SK-N-SH (cell line): ENCODE data around the gene SMOC1. TPM values are rescaled to one million over a fixed set of nuclear protein-coding genes. Genes with fewer than 3 reads are reported as not detected.
A peak's percentile ranks its signal among the peaks of the same experiment; 100 is the strongest.

ENCODE experiments used
- CTCF ChIA-PET: fragments of 300-600, 350-600 bp; formaldehyde crosslinking; extraction: SDS; loops from one replicate; lab custom pipeline; 2021; lab: Yijun Ruan, JAX
- POLR2A ChIA-PET: fragments of 350-600 bp; sonication (Branson Sonifier 250); formaldehyde crosslinking; extraction: SDS; loops from one replicate; lab custom pipeline; 2020; ENCODE audit warnings: antibody characterized with exemption, inconsistent platforms; lab: Yijun Ruan, JAX
- DNase-seq: peaks from one replicate; pipeline ENCODE4 v3.0.0; 2012
- H2AFZ ChIP-seq: fragments of 200-600 bp; sonication (generic); 2 replicates; pipeline ENCODE4 v1.8.1; 2016; ENCODE audit warnings: antibody characterized with exemption, mild to moderate bottlenecking, low read depth
- H3F3A ChIP-seq: fragments of 200-600 bp; sonication (generic); replicated peaks from 2 replicates; pipeline ENCODE3; 2016; ENCODE audit warnings: antibody characterized with exemption, mild to moderate bottlenecking; ENCODE audit not compliant: insufficient read depth
- H3K27ac ChIP-seq, 2 experiments: fragments of 200-500 bp in 1 of 2; fragments of 200-600 bp in 1 of 2; sonication (Bioruptor generic) in 1 of 2; sonication (generic), shearing (Covaris generic) in 1 of 2; 2 replicates each; pipeline versions ENCODE4 v1.5.1 to v1.6.1; 2014 to 2016; ENCODE audit warnings: low read depth in 2 of 2, inconsistent platforms in 1 of 2, low read length in 1 of 2, mild to moderate bottlenecking in 1 of 2, mixed read lengths in 1 of 2
- H3K27me3 ChIP-seq: fragments of 200-600 bp; sonication (generic), shearing (Covaris generic); 2 replicates; pipeline ENCODE4 v1.6.1; 2016; ENCODE audit warnings: mixed run types; ENCODE audit not compliant: insufficient read depth
- H3K36me3 ChIP-seq, 2 experiments: fragments of 200-500 bp in 1 of 2; fragments of 200-600 bp in 1 of 2; sonication (Bioruptor generic) in 1 of 2; sonication (generic) in 1 of 2; replicated peaks in 1 of 2; 2 replicates each; pipeline versions ENCODE3 to v1.5.1; 2014 to 2016; ENCODE audit warnings: low read length in 1 of 2, mild to moderate bottlenecking in 1 of 2; ENCODE audit not compliant: insufficient read depth in 2 of 2, control insufficient read depth in 1 of 2
- H3K4me1 ChIP-seq, 2 experiments: fragments of 200-500 bp in 1 of 2; fragments of 200-600 bp in 1 of 2; sonication (Bioruptor generic) in 1 of 2; sonication (generic), shearing (Covaris generic) in 1 of 2; 2 replicates each; pipeline versions ENCODE4 v1.5.1 to v1.6.1; 2014 to 2016; ENCODE audit warnings: low read depth in 1 of 2, low read length in 1 of 2, mixed run types in 1 of 2; ENCODE audit not compliant: insufficient read depth in 2 of 2, control insufficient read depth in 1 of 2
- H3K4me2 ChIP-seq: fragments of 200-600 bp; sonication (generic), shearing (Covaris generic); 2 replicates; pipeline ENCODE4 v1.6.1; 2017; ENCODE audit warnings: mixed run types
- H3K4me3 ChIP-seq, 2 experiments: fragments of 200-500 bp in 1 of 2; fragments of 200-600 bp in 1 of 2; sonication (Bioruptor generic) in 1 of 2; sonication (generic), shearing (Covaris generic) in 1 of 2; 2 replicates each; pipeline versions ENCODE4 v1.5.1 to v1.8.1; 2014 to 2016; ENCODE audit warnings: low read depth in 2 of 2, inconsistent platforms in 1 of 2, low read length in 1 of 2, mild to moderate bottlenecking in 1 of 2, mixed read lengths in 1 of 2, moderate library complexity in 1 of 2
- H3K79me2 ChIP-seq: fragments of 200-600 bp; sonication (generic); 2 replicates; pipeline ENCODE4 v1.8.1; 2017; ENCODE audit warnings: mild to moderate bottlenecking; ENCODE audit not compliant: insufficient read depth
- H3K9ac ChIP-seq: fragments of 200-600 bp; sonication (generic); 2 replicates; pipeline ENCODE4 v1.6.1; 2017; ENCODE audit warnings: mixed run types
- H3K9me2 ChIP-seq: fragments of 200-600 bp; sonication (generic); 2 replicates; pipeline ENCODE4 v1.6.1; 2017; ENCODE audit warnings: mixed run types
- H3K9me3 ChIP-seq: fragments of 200-600 bp; sonication (generic); 2 replicates; pipeline ENCODE4 v1.6.1; 2017; ENCODE audit warnings: mixed run types, mild to moderate bottlenecking, moderate library complexity
- H4K20me1 ChIP-seq: fragments of 200-600 bp; sonication (generic); 2 replicates; pipeline ENCODE4 v1.6.1; 2017; ENCODE audit warnings: mild to moderate bottlenecking, mixed run types; ENCODE audit not compliant: insufficient read depth
- CTCF ChIP-seq: fragments of 200-600 bp; sonication (generic); IDR thresholded peaks from 2 replicates; pipeline ENCODE4 v1.6.1; 2017; ENCODE audit warnings: antibody characterized with exemption, mild to moderate bottlenecking, moderate library complexity
- ELF1 ChIP-seq: IDR thresholded peaks from 2 replicates; pipeline ENCODE4 v1.4.0; 2012
- EP300 ChIP-seq, 2 experiments: IDR thresholded peaks; 2 replicates each; pipeline versions ENCODE4 v1.4.0 to v1.6.1; 2012; ENCODE audit warnings: borderline replicate concordance in 1 of 2, low read depth in 1 of 2, low read length in 1 of 2
- MEF2A ChIP-seq: IDR thresholded peaks from 2 replicates; pipeline ENCODE4 v1.4.0; 2012; ENCODE audit warnings: low read depth, borderline replicate concordance
- MXI1 ChIP-seq: IDR thresholded peaks from 2 replicates; pipeline ENCODE4 v1.6.1; 2012; ENCODE audit warnings: mild to moderate bottlenecking, low read depth, low read length, improper control_type of control experiment
- NFIC ChIP-seq: IDR thresholded peaks from 2 replicates; pipeline ENCODE4 v1.4.0; 2012; ENCODE audit warnings: borderline replicate concordance
- NRF1 ChIP-seq: IDR thresholded peaks from 2 replicates; pipeline ENCODE4 v1.6.1; 2012; ENCODE audit warnings: low read depth, mild to moderate bottlenecking, low read length
- POLR2AphosphoS5 ChIP-seq: IDR thresholded peaks from 2 replicates; pipeline ENCODE4 v1.6.1; 2012; ENCODE audit warnings: low read depth, low read length
- RAD21 ChIP-seq: IDR thresholded peaks from 2 replicates; pipeline ENCODE4 v1.6.1; 2012; ENCODE audit warnings: mild to moderate bottlenecking, low read length
- RCOR1 ChIP-seq: fragments of 150-350 bp; IDR thresholded peaks from 2 replicates; pipeline ENCODE4 v1.6.1; 2017; ENCODE audit warnings: antibody characterized with exemption, low read length
- REST ChIP-seq: IDR thresholded peaks from 2 replicates; pipeline ENCODE4 v1.6.1; 2012; ENCODE audit warnings: mild to moderate bottlenecking, low read depth, low read length, moderate library complexity
- SMC3 ChIP-seq: IDR thresholded peaks from 2 replicates; pipeline ENCODE4 v1.6.1; 2012; ENCODE audit warnings: low read depth, low read length, improper control_type of control experiment
- TCF12 ChIP-seq: IDR thresholded peaks from 2 replicates; pipeline ENCODE4 v1.4.0; 2012
- USF2 ChIP-seq: fragments of 150-350 bp; IDR thresholded peaks from 2 replicates; pipeline ENCODE4 v1.6.1; 2017; ENCODE audit warnings: antibody characterized with exemption, low read length, low read depth, borderline replicate concordance
- WGBS: methylation state at CpG from one replicate; pipeline ENCODE4 v1.1.6; 2017; ENCODE audit warnings: low lambda C conversion rate; 5-methylcytosine and 5-hydroxymethylcytosine counted together
- polyA plus RNA-seq, 3 experiments: library from polyadenylated mRNA; depleted of rRNA; stranded (reverse); fragments of >200 nt; gene quantifications; 2 replicates each; pipeline ENCODE4 v1.2.3, GENCODE V29; 2012

SMOC1 gene
- polyA plus RNA-seq, 1 of the 3 experiments (the other 2 are of a cell fraction): not detected

GRCh38 chr14:69955855-69956845 lies 76.9 kb downstream of the SMOC1 start:
- ChIA-PET CTCF (interaction anchor here (0.8 to 2.6 kb wide), 4 partner anchors 17 to 117 kb away, joined by 3 to 10 read pairs (median 4); no protein-coding TSS in a partner anchor), POLR2A (no interaction called here)
- H3K79me2 ChIP-seq: no peaks in the 10 kb centered on the region
- DNase-seq: no peak
- H3K9me3 ChIP-seq: no peaks in the 10 kb centered on the region
- TF ChIP-seq NFIC: no peak
- no peak for TF ChIP-seq MXI1
- TF ChIP-seq TCF12: no peak
- no peak for TF ChIP-seq NRF1
- TF ChIP-seq RCOR1: no peak
- no peak for TF ChIP-seq MEF2A
- no peak for TF ChIP-seq POLR2AphosphoS5
- no peak for TF ChIP-seq RAD21
- TF ChIP-seq ELF1: no peak
- no peak for TF ChIP-seq REST
- H3K4me3 ChIP-seq: no peak overlapping the region
- no peaks in the 10 kb centered on the region for H3K36me3 ChIP-seq
- H2AFZ ChIP-seq: no peak overlapping the region
- 31% methylated on average over 11 of the region's 11 CpGs for WGBS
- H3K9me2 ChIP-seq: no peaks in the 10 kb centered on the region
- H3K4me1 ChIP-seq: peaks cover 0 to 11% of the 10 kb centered on the region in 2 experiments; a peak in 1 of 4 replicates
- H3F3A ChIP-seq: no peaks in the 10 kb centered on the region
- H3K27ac ChIP-seq: no peak overlapping the region
- no peaks in the 10 kb centered on the region for H4K20me1 ChIP-seq
- H3K27me3 ChIP-seq: no peaks in the 10 kb centered on the region
- H3K9ac ChIP-seq: no peak overlapping the region
- no peak overlapping the region for H3K4me2 ChIP-seq

GRCh38 chr14:69956970-69957369 lies 77.8 kb downstream of the SMOC1 start:
- Histone ChIP-seq H3K9me3 (no peaks in the 10 kb centered on the region), H3K79me2 (no peaks in the 10 kb centered on the region), H3K4me1 (peaks cover 0 to 11% of the 10 kb centered on the region in 2 experiments; a peak in 1 of 4 replicates), H3K27ac (no peak overlapping the region; a peak in 1 of 4 replicates), H3K4me2 (no peak overlapping the region), H4K20me1 (no peaks in the 10 kb centered on the region), H3K36me3 (no peaks in the 10 kb centered on the region), H2AFZ (no peak overlapping the region), H3F3A (no peaks in the 10 kb centered on the region), H3K4me3 (no peak overlapping the region), H3K27me3 (no peaks in the 10 kb centered on the region), H3K9me2 (no peaks in the 10 kb centered on the region), H3K9ac (no peak overlapping the region)
- no peak for TF ChIP-seq SMC3
- peak in 1 of 2 experiments; percentile 24; a peak in 1 of 4 replicates for TF ChIP-seq EP300 (IDR thresholded peaks at IDR 0.05; ENCODE audit: borderline replicate concordance in 1 of 2, low read depth in 1 of 2, low read length in 1 of 2)
- TF ChIP-seq USF2: no peak
- no peak for TF ChIP-seq CTCF
- POLR2A ChIA-PET: interaction anchor here (1.0 kb wide), 1 partner anchor 8 kb away, joined by 3 read pairs; no protein-coding TSS in a partner anchor
- CTCF ChIA-PET: interaction anchor here (1.5 to 1.6 kb wide), 2 partner anchors 70 to 79 kb away, joined by 3 read pairs; no protein-coding TSS in a partner anchor
- DNase-seq: no peak
- 17% methylated on average over 3 of the region's 3 CpGs for WGBS
